GM19463 (cell line): ENCODE results near the gene TTLL4.
"Not testable (repeated sequence)": the region's sequence is repeated elsewhere in the genome, so short reads cannot be mapped to it uniquely, and the experiment has no call there.

Experiments
- ATAC-seq: cut with Tn5 transposase; IDR thresholded peaks from one replicate; pipeline ENCODE4 v1.9.1; 2021; ENCODE audit warnings: mild to moderate bottlenecking, moderate library complexity; ENCODE audit not compliant: unreplicated experiment

The TTLL4 gene

DNA sequence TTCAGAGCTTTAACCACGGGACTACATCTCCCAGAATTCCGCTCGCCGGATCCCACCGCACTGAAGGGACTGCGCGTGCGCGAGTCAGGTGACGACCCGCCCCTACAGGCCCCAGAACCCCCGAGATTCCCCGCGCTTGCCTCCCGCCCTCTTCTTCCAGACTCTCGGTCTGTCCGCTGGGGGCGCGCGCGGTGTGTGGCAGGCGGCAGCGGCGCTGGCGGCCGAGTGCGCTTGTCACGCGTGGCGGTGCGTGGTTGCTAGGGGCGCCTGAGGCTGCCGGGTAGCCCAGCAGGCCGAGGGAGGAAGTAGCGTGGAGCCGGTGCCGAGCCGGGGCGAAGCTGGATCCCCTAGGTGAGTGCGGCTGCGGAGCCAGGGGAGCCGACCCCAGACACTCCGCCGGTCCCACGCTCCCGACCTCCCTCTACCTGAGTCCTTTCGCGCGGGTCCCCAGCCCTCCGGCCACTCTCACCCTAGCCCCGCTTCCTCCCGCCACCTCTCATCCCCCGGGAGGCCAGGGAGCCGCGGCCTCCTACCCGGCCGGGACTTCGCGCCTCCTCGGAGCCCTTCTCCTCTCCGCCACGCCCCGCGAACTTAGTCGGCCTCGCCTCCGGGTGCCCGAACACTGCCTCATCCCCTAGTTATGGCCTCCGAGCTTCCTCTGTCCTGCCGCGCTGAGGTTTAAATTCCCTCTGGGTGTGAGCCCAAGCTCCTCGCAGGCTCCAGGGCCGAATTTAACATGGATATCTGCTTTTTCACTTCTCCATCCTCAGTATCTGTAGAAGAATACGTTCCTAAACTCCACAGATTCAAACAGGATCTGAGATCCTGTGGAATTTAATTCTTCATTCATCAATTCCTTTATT, at the start of gene TTLL4:
TTLL4 (plus strand) TSS at position 149 of the 863 bp plus-strand sequence. CDS start 26,842 bp downstream, outside the sequence.
- ATAC-seq = peak; percentile 87

DNA sequence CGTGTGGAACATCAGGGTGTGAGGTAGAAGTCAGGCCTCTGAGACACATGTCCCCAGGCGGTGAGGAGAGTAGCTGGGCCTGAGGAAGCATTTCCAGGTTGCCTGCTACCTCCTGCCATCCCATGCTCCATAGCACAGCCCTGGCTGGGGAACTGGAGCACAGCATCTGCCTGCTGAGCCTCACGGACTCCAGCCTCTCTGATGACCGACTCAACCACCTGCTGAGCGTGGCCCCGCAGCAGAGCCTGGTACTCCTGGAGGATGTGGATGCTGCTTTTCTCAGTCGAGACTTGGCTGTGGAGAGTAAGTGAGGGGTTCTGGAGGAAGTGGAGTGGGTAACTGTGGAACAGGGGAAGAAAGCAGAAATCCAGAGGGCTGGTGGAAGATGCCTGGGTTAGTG, 48.3 kb upstream of the TTLL4 start:
- no peak for ATAC-seq

DNA sequence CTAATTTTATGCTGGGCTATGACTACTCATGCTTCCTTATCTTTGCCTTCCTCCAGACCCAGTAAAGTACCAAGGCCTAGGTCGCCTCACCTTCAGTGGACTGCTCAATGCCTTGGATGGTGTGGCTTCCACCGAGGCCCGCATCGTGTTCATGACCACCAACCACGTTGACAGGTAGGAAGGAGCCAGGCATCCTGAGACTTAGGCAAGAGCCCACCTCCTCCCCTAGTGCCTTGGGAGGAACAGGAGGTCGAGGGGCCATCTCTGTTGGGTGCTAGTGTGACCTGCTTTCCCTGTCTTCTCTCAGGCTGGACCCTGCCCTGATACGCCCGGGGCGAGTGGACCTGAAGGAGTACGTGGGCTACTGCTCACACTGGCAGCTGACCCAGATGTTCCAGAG, 47.8 kb upstream of the TTLL4 start:
- ATAC-seq = no peak

DNA sequence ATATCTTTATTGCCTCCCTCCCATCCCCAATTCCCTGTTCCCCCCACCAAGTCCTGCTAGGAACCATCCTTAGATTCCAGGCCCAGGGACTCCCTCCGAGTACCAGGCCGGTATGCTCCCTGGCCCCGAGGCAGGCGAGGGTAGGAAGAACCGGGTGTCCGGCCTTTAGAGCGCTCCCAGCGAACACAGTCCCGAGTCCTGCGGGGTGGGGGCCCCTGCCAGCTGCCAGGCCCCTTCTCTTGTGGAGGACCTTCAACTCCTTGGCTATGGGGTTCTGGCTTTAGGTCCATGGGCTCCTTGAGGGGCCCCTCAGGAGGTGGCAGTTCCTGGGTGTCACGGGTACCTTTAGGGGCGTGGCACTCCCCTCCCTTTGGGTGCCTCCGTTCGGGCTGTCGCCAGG, 46.7 kb upstream of the TTLL4 start:
- no peak for ATAC-seq

GRCh38 chr2:218664653-218665052, 46.0 kb upstream of the TTLL4 start:
- ATAC-seq = no peak

- no peak for ATAC-seq
Observed at GRCh38 chr2:218671097-218671653, 39.5 kb upstream of the TTLL4 start.

DNA sequence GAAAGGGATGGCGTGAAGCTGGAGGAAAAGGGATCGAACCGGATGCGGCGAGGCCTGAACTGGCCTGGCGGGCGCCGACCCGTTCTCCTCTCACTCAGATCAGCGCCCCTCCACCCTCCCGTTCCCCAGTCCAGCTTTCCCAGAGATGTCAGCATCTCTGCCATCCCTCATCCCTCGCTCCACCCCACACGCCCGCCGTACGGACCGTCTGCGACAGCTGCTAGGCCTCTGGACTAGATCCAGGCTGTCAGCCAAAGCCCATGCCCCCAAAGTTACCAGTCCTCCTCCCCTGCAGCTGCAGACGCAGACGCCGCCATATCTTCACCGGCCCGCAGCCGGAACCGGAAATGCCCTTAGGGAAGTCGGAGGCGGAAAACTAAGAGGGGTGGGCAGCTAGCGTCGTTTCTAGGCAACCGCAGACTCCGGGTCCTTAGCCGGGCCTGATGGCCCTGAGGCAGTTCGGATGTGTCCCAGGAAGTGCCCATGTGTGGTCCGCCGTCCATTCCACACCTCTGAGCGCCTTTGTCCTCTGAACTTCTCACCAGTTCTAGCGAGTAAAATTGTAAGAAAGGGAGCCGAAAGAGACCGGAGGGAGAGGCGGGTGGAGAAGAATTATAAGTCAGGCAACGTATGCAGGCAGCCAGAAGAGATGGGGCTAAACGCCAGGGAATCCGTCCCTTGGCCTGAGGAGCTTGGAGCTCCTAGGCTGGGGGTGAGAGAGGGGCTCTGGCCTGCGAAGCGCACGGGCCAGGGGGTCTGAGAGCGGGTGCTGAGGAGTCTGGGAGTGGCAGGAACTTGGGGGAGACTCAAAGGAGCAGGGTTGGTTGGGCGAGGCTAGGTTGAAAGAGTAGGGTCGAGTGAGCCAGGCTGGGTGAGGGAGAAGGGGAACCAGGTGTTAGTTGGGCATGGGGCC, 38.7 kb upstream of the TTLL4 start, which contains the start of the genes RNF25 and STK36:
RNF25 (minus strand) TSS at position 349 of the 913 bp plus-strand sequence; CDS start at position 317, 32 bp downstream.
STK36 (plus strand) TSS at position 433 of the 913 bp plus-strand sequence. CDS start 744 bp downstream, outside the sequence.
- ATAC-seq = peak; percentile 97

- ATAC-seq = no peak
Observed at GRCh38 chr2:218679119-218679518, 31.5 kb upstream of the TTLL4 start.

DNA sequence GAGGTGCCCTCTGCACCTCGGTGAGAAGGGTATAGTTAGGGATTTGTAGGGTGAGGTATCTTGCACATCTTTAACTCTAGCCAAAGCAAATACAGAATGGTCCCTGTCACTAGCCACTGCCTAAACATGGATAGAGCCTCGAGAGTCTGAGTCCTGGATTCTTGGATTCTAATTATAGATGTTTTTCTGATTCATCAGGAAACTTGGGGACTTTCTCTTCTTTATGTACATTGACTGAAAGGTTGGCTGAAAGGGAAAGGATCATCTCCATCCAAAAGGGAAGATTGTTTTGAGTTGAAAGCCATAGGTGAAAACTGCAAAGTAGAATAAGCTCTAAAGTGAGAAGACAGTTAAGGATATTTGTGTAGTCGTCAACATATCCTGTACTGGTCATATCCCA, 30.6 kb upstream of the TTLL4 start:
- no peak for ATAC-seq

DNA sequence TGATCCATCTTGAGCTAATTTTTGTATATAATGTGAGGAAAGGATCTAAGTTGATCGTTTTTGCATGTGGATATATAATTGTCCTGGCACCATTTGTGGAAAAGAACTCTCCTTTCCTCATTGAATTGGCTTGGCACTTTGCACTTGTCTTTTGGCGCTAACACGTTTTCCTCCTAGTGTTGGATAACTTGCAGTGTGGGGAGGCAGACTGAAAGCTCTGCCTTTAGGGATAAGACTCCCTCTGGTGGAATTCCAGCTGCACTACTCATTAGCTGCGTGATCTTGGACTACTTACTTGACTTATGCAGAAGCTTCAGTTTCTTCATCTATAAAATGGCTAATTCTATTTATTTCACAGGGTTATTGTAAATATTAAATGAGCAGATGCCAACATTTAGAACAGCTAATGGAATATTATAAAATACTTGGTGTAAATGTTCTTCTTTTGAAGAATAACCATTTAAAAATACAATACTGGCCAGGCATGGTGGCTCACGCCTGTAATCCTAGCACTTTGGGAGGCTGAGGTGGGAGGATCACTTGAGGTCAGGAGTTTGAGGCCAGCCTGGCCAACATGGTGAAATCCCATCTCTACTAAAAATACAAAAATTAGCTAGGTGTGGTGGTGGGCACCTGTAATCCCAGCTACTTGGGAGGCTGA, 23.1 kb upstream of the TTLL4 start:
- ATAC-seq = not testable (repeated sequence)

GRCh38 chr2:218691234-218691633, 19.4 kb upstream of the TTLL4 start:
- ATAC-seq = no peak

DNA sequence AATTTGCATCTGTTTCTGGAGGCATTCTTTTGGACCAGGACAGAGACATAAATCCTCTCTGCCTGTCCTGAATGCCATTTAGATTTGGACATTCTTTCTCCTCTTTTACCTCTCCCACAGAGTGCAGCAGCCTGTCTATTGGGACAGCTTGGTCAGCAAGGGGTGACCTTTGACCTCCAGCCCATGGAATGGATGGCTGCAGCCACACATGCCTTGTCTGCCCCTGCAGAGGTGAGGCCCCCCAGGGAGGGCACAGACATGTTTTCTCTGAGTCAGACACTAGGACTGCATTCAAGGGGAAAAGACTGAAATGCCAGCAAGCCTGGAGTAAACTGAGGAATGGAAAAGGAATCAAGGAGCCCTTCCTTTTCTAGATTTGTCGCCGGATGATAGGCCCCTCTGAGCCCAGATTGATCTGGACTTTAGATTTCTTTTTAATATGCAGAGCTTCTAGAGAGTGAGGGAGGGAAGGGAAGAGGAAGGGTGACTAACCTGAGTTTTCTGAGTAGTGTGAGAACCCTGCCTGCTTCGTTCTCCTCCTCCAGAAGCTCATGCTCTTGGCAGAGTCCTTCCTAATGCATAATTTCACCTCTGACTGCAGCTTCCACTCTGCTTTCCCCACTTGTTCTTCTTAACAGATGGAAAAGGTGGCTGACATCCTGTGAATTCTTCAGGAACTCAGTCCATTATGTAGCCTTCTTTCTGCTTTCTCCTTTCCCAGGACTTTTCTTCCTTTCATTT, 16.1 kb upstream of the TTLL4 start:
- ATAC-seq = no peak

DNA sequence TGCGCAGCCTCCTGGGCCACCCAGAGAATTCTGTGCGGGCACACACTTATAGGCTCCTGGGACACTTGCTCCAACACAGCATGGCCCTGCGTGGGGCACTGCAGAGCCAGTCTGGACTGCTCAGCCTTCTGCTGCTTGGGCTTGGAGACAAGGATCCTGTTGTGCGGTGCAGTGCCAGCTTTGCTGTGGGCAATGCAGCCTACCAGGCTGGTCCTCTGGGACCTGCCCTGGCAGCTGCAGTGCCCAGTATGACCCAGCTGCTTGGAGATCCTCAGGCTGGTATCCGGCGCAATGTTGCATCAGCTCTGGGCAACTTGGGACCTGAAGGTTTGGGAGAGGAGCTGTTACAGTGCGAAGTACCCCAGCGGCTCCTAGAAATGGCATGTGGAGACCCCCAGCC, 11.8 kb upstream of the TTLL4 start:
- ATAC-seq = no peak

DNA sequence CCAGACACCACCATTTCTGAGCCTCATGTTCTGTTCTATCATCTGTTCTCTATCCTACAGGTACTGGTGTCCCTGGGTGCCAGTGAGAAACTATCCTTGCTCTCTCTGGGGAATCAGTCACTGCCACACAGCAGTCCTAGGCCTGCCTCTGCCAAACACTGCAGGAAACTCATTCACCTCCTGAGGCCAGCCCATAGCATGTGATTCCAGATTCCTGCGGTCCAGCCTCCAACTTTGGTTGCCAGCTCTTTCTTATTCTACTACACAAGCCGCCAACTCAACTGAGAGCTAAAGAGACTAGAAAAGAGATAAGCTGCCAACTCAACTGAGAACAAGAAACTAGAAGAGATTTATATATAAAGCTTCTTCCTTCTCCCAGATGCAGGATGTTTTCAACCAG, 8.8 kb upstream of the TTLL4 start:
- no peak for ATAC-seq

DNA sequence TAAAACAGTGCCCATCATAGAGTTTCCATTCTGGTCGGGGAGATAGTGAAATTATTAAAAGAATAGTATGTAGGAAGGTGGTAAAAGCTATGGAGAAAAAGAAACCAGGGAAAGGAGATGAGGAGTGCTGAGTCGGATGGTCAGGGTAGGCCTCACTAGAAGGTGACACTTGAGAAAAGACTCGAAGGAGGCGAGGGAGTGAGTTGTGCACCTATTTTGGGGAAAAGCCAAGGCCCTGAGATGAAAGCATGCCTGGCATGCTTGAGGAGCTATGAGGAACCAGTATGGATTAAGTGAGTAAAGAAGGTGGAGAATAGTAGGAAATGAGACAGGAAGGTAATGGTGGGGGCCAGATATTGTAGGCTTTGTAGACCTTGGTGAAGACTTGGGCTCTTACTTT, 7.3 kb upstream of the TTLL4 start:
- ATAC-seq = no peak

- peak; percentile 40 for ATAC-seq
Observed at GRCh38 chr2:218708086-218708485, 2.5 kb upstream of the TTLL4 start.

DNA sequence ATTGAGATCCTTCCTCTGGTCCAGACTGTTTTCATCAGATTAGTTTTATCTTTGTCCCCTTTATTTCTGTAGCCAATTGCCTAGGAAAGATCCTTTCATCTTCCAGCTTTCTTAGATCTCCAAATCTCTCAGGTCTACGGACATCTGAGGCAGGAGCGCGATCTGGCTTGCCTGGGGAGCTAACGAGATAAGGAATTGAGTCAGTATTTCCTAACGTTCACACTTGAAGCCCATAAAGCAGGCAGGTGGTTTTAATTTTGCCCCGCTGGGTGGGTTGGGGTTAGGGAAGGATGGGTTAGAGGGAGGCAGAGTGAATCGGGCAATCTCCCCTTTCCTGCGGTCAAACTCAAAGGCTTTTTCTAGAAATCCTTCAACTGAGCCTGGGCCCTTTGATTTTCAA, 727 bp upstream of the TTLL4 start:
- no peak for ATAC-seq

GRCh38 chr2:218710334-218710686, 325 bp upstream of the TTLL4 start:
- ATAC-seq = no peak

GRCh38 chr2:218711550-218711929, 905 bp downstream of the TTLL4 start:
- ATAC-seq = no peak

GRCh38 chr2:218713922-218714321, 3.3 kb downstream of the TTLL4 start:
- ATAC-seq = no peak
